ENCODE measurements around the gene TAF4.
"Not testable (repeated sequence)": the region's sequence is repeated elsewhere in the genome, so short reads cannot be mapped to it uniquely, and the experiment has no call there.

The TAF4 gene

GRCh38 chr20:62073323-62073722 lies 7.6 kb upstream of the TAF4 start:
- WGBS, result 90% methylated on average over 5 of the region's 5 CpGs
- H3K4me1 ChIP-seq (ENCODE audit: insufficient read depth, low read length), result no peaks in the 10 kb centered on the region
- peaks cover 34% of the 10 kb centered on the region for H3K9me3 ChIP-seq (ENCODE audit: insufficient read depth, low read depth, low read length)
- H3K27ac ChIP-seq (ENCODE audit: low read depth, low read length), result no peak overlapping the region
- H3K36me3 ChIP-seq (ENCODE audit: insufficient read depth, low read length), result no peaks in the 10 kb centered on the region
- H3K4me3 ChIP-seq (ENCODE audit: low read length), result no peak overlapping the region
- H3K27me3 ChIP-seq (ENCODE audit: insufficient read depth, low read length), result no peaks in the 10 kb centered on the region
- no peak overlapping the region for H3K9ac ChIP-seq (ENCODE audit: low read depth, low read length)

GRCh38 chr20:62071669-62072430 lies 6.2 kb upstream of the TAF4 start:
- H3K27me3 ChIP-seq (ENCODE audit: insufficient read depth, low read length); H3K27ac ChIP-seq (ENCODE audit: low read depth, low read length); H3K4me1 ChIP-seq (ENCODE audit: insufficient read depth, low read length); H3K4me3 ChIP-seq (ENCODE audit: low read length); H3K9ac ChIP-seq (ENCODE audit: low read depth, low read length); H3K36me3 ChIP-seq (ENCODE audit: insufficient read depth, low read length): not testable (repeated sequence)
- H3K9me3 ChIP-seq (ENCODE audit: insufficient read depth, low read depth, low read length), result peaks cover 33% of the 10 kb centered on the region
- WGBS, result 89% methylated on average over 1 of the region's 8 CpGs

- H3K9ac ChIP-seq (ENCODE audit: low read depth, low read length), result no peak overlapping the region
- H3K36me3 ChIP-seq (ENCODE audit: insufficient read depth, low read length), result no peaks in the 10 kb centered on the region
- 85% methylated on average over 11 of the region's 11 CpGs for WGBS
- H3K4me3 ChIP-seq (ENCODE audit: low read length), result no peak overlapping the region
- no peak overlapping the region for H3K27ac ChIP-seq (ENCODE audit: low read depth, low read length)
- no peaks in the 10 kb centered on the region for H3K27me3 ChIP-seq (ENCODE audit: insufficient read depth, low read length)
- H3K4me1 ChIP-seq (ENCODE audit: insufficient read depth, low read length), result peaks cover 9% of the 10 kb centered on the region
- peaks cover 17% of the 10 kb centered on the region for H3K9me3 ChIP-seq (ENCODE audit: insufficient read depth, low read depth, low read length)
Observed at GRCh38 chr20:62069741-62070216, 4.1 kb upstream of the TAF4 start.

- Histone ChIP-seq H3K27me3 (ENCODE audit: insufficient read depth, low read length) (no peaks in the 10 kb centered on the region), H3K27ac (ENCODE audit: low read depth, low read length) (no peak overlapping the region), H3K9ac (ENCODE audit: low read depth, low read length) (no peak overlapping the region), H3K36me3 (ENCODE audit: insufficient read depth, low read length) (no peaks in the 10 kb centered on the region), H3K4me1 (ENCODE audit: insufficient read depth, low read length) (peaks cover 11% of the 10 kb centered on the region), H3K4me3 (ENCODE audit: low read length) (no peak overlapping the region), H3K9me3 (ENCODE audit: insufficient read depth, low read depth, low read length) (peaks cover 11% of the 10 kb centered on the region)
- 85% methylated on average over 7 of the region's 7 CpGs for WGBS
Observed at GRCh38 chr20:62068997-62069396, 3.3 kb upstream of the TAF4 start.

- H3K9ac ChIP-seq (ENCODE audit: low read depth, low read length), result no peak overlapping the region
- WGBS, result 87% methylated on average over 16 of the region's 18 CpGs
- H3K4me3 ChIP-seq (ENCODE audit: low read length), result no peak overlapping the region; the same call in 1 of the 2 replicates
- no peak overlapping the region for H3K27ac ChIP-seq (ENCODE audit: low read depth, low read length)
- H3K27me3 ChIP-seq (ENCODE audit: insufficient read depth, low read length), result no peaks in the 10 kb centered on the region
- H3K4me1 ChIP-seq (ENCODE audit: insufficient read depth, low read length), result peaks cover 15% of the 10 kb centered on the region
- H3K9me3 ChIP-seq (ENCODE audit: insufficient read depth, low read depth, low read length), result peaks cover 1% of the 10 kb centered on the region; the same call in 1 of the 2 replicates
- H3K36me3 ChIP-seq (ENCODE audit: insufficient read depth, low read length), result no peaks in the 10 kb centered on the region
Observed at GRCh38 chr20:62067547-62068260, 2.0 kb upstream of the TAF4 start.

- peaks cover 15% of the 10 kb centered on the region for H3K4me1 ChIP-seq (ENCODE audit: insufficient read depth, low read length)
- H3K27ac ChIP-seq (ENCODE audit: low read depth, low read length), result peak overlapping the region; percentile 86
- 24% methylated on average over 15 of the region's 15 CpGs for WGBS
- no peaks in the 10 kb centered on the region for H3K27me3 ChIP-seq (ENCODE audit: insufficient read depth, low read length)
- H3K9ac ChIP-seq (ENCODE audit: low read depth, low read length), result peak overlapping the region; percentile 89
- H3K4me3 ChIP-seq (ENCODE audit: low read length), result peak overlapping the region; percentile 71
- peaks cover 7% of the 10 kb centered on the region; the same call in 1 of the 2 replicates for H3K36me3 ChIP-seq (ENCODE audit: insufficient read depth, low read length)
- H3K9me3 ChIP-seq (ENCODE audit: insufficient read depth, low read depth, low read length), result no peaks in the 10 kb centered on the region
Observed at GRCh38 chr20:62066983-62067433, 1.3 kb upstream of the TAF4 start.

GRCh38 chr20:62066339-62066982 lies 780 bp upstream of the TAF4 start:
- Histone ChIP-seq H3K4me1 (ENCODE audit: insufficient read depth, low read length) (peaks cover 15% of the 10 kb centered on the region), H3K36me3 (ENCODE audit: insufficient read depth, low read length) (peaks cover 8% of the 10 kb centered on the region; the same call in 1 of the 2 replicates), H3K4me3 (ENCODE audit: low read length) (peak overlapping the region; percentile 71), H3K9ac (ENCODE audit: low read depth, low read length) (peak overlapping the region; percentile 89), H3K27ac (ENCODE audit: low read depth, low read length) (peak overlapping the region; percentile 86), H3K9me3 (ENCODE audit: insufficient read depth, low read depth, low read length) (no peaks in the 10 kb centered on the region), H3K27me3 (ENCODE audit: insufficient read depth, low read length) (no peaks in the 10 kb centered on the region)
- WGBS, result 1% methylated on average over 47 of the region's 47 CpGs

- Histone ChIP-seq H3K9me3 (ENCODE audit: insufficient read depth, low read depth, low read length) (no peaks in the 10 kb centered on the region), H3K4me1 (ENCODE audit: insufficient read depth, low read length) (peaks cover 15% of the 10 kb centered on the region), H3K4me3 (ENCODE audit: low read length) (peak overlapping the region; percentile 81), H3K27ac (ENCODE audit: low read depth, low read length) (peak overlapping the region; percentile 75; the same call in 1 of the 2 replicates), H3K27me3 (ENCODE audit: insufficient read depth, low read length) (no peaks in the 10 kb centered on the region), H3K36me3 (ENCODE audit: insufficient read depth, low read length) (peaks cover 8% of the 10 kb centered on the region; the same call in 1 of the 2 replicates), H3K9ac (ENCODE audit: low read depth, low read length) (peak overlapping the region; percentile 90)
- under 1% methylated on average over 160 of the region's 165 CpGs for WGBS
Observed at GRCh38 chr20:62064770-62065673, 659 bp downstream of the TAF4 start.

- H3K4me1 ChIP-seq (ENCODE audit: insufficient read depth, low read length), result peaks cover 15% of the 10 kb centered on the region
- no peaks in the 10 kb centered on the region for H3K9me3 ChIP-seq (ENCODE audit: insufficient read depth, low read depth, low read length)
- peak overlapping the region; percentile 47 for H3K4me3 ChIP-seq (ENCODE audit: low read length)
- H3K27ac ChIP-seq (ENCODE audit: low read depth, low read length), result no peak overlapping the region
- H3K9ac ChIP-seq (ENCODE audit: low read depth, low read length), result no peak overlapping the region
- H3K27me3 ChIP-seq (ENCODE audit: insufficient read depth, low read length), result no peaks in the 10 kb centered on the region
- 12% methylated on average over 60 of the region's 60 CpGs for WGBS
- H3K36me3 ChIP-seq (ENCODE audit: insufficient read depth, low read length), result peaks cover 8% of the 10 kb centered on the region; the same call in 1 of the 2 replicates
Observed at GRCh38 chr20:62063981-62064769, 1.5 kb downstream of the TAF4 start.
